ENCODE measurements around the gene STX12.
"Not testable (repeated sequence)": the region's sequence is repeated elsewhere in the genome, so short reads cannot be mapped to it uniquely, and the experiment has no call there.

Gene STX12

GRCh38 chr1:27776276-27776675 is 3.3 kb downstream of the STX12 start:
- peaks cover 0 to 16% of the 10 kb centered on the region in 2 donors for H3K4me1 ChIP-seq (ENCODE audit: control insufficient read depth in 1 of 2, insufficient read depth in 2 of 2, low read length in 2 of 2)
- H3K36me3 ChIP-seq (ENCODE audit: control insufficient read depth in 1 of 2, insufficient read depth in 2 of 2, low read length in 2 of 2); H3K4me3 ChIP-seq (ENCODE audit: low read depth in 1 of 2, low read length in 2 of 2); H3K9me3 ChIP-seq (ENCODE audit: control insufficient read depth in 1 of 2, low read length in 2 of 2); H3K27me3 ChIP-seq (ENCODE audit: low read depth, low read length); H3K27ac ChIP-seq (ENCODE audit: low read length): not testable (repeated sequence)

- Histone ChIP-seq H3K27ac (ENCODE audit: low read length) (no peak overlapping the region), H3K36me3 (ENCODE audit: control insufficient read depth in 1 of 2, insufficient read depth in 2 of 2, low read length in 2 of 2) (peaks cover 4 to 8% of the 10 kb centered on the region in 2 donors), H3K4me1 (ENCODE audit: control insufficient read depth in 1 of 2, insufficient read depth in 2 of 2, low read length in 2 of 2) (peaks cover 0 to 16% of the 10 kb centered on the region in 2 donors), H3K9me3 (ENCODE audit: control insufficient read depth in 1 of 2, low read length in 2 of 2) (no peaks in the 10 kb centered on the region), H3K27me3 (ENCODE audit: low read depth, low read length) (no peaks in the 10 kb centered on the region), H3K4me3 (ENCODE audit: low read depth in 1 of 2, low read length in 2 of 2) (no peak overlapping the region)
Observed at GRCh38 chr1:27778056-27778455, 5.0 kb downstream of the STX12 start.

GRCh38 chr1:27779122-27779521 is 6.1 kb downstream of the STX12 start:
- H3K27me3 ChIP-seq (ENCODE audit: low read depth, low read length) = no peaks in the 10 kb centered on the region
- H3K36me3 ChIP-seq (ENCODE audit: control insufficient read depth in 1 of 2, insufficient read depth in 2 of 2, low read length in 2 of 2) = peaks cover 0 to 4% of the 10 kb centered on the region in 2 donors
- H3K4me3 ChIP-seq (ENCODE audit: low read depth in 1 of 2, low read length in 2 of 2) = no peak overlapping the region
- H3K9me3 ChIP-seq (ENCODE audit: control insufficient read depth in 1 of 2, low read length in 2 of 2) = no peaks in the 10 kb centered on the region
- H3K27ac ChIP-seq (ENCODE audit: low read length) = no peak overlapping the region
- peaks cover 0 to 18% of the 10 kb centered on the region in 2 donors for H3K4me1 ChIP-seq (ENCODE audit: control insufficient read depth in 1 of 2, insufficient read depth in 2 of 2, low read length in 2 of 2)

GRCh38 chr1:27782950-27783349 is 9.9 kb downstream of the STX12 start:
- no peak overlapping the region for H3K27ac ChIP-seq (ENCODE audit: low read length)
- no peaks in the 10 kb centered on the region for H3K36me3 ChIP-seq (ENCODE audit: control insufficient read depth in 1 of 2, insufficient read depth in 2 of 2, low read length in 2 of 2)
- H3K27me3 ChIP-seq (ENCODE audit: low read depth, low read length) = no peaks in the 10 kb centered on the region
- no peaks in the 10 kb centered on the region for H3K9me3 ChIP-seq (ENCODE audit: control insufficient read depth in 1 of 2, low read length in 2 of 2)
- H3K4me1 ChIP-seq (ENCODE audit: control insufficient read depth in 1 of 2, insufficient read depth in 2 of 2, low read length in 2 of 2) = peaks cover 1 to 4% of the 10 kb centered on the region in 2 donors
- H3K4me3 ChIP-seq (ENCODE audit: low read depth in 1 of 2, low read length in 2 of 2) = no peak overlapping the region

GRCh38 chr1:27784700-27785099 is 11.7 kb downstream of the STX12 start:
- H3K4me3 ChIP-seq (ENCODE audit: low read depth in 1 of 2, low read length in 2 of 2) = no peak overlapping the region
- no peaks in the 10 kb centered on the region for H3K27me3 ChIP-seq (ENCODE audit: low read depth, low read length)
- H3K4me1 ChIP-seq (ENCODE audit: control insufficient read depth in 1 of 2, insufficient read depth in 2 of 2, low read length in 2 of 2) = peaks cover 7 to 11% of the 10 kb centered on the region in 2 donors
- H3K27ac ChIP-seq (ENCODE audit: low read length) = no peak overlapping the region
- H3K36me3 ChIP-seq (ENCODE audit: control insufficient read depth in 1 of 2, insufficient read depth in 2 of 2, low read length in 2 of 2) = peaks cover 0 to under 1% of the 10 kb centered on the region in 2 donors
- H3K9me3 ChIP-seq (ENCODE audit: control insufficient read depth in 1 of 2, low read length in 2 of 2) = no peaks in the 10 kb centered on the region

GRCh38 chr1:27785781-27786455 is 12.9 kb downstream of the STX12 start:
- Histone ChIP-seq H3K36me3 (ENCODE audit: control insufficient read depth in 1 of 2, insufficient read depth in 2 of 2, low read length in 2 of 2) (peaks cover 0 to 9% of the 10 kb centered on the region in 2 donors), H3K4me3 (ENCODE audit: low read depth in 1 of 2, low read length in 2 of 2) (no peak overlapping the region), H3K27me3 (ENCODE audit: low read depth, low read length) (no peaks in the 10 kb centered on the region), H3K27ac (ENCODE audit: low read length) (peak overlapping the region; percentile 34), H3K9me3 (ENCODE audit: control insufficient read depth in 1 of 2, low read length in 2 of 2) (no peaks in the 10 kb centered on the region), H3K4me1 (ENCODE audit: control insufficient read depth in 1 of 2, insufficient read depth in 2 of 2, low read length in 2 of 2) (peaks cover 7 to 11% of the 10 kb centered on the region in 2 donors)

GRCh38 chr1:27787895-27788294 is 14.9 kb downstream of the STX12 start:
- peak overlapping the region; percentile 14 for H3K27ac ChIP-seq (ENCODE audit: low read length)
- no peaks in the 10 kb centered on the region for H3K9me3 ChIP-seq (ENCODE audit: control insufficient read depth in 1 of 2, low read length in 2 of 2)
- peaks cover 5 to 20% of the 10 kb centered on the region in 2 donors for H3K36me3 ChIP-seq (ENCODE audit: control insufficient read depth in 1 of 2, insufficient read depth in 2 of 2, low read length in 2 of 2)
- peaks cover 7 to 11% of the 10 kb centered on the region in 2 donors for H3K4me1 ChIP-seq (ENCODE audit: control insufficient read depth in 1 of 2, insufficient read depth in 2 of 2, low read length in 2 of 2)
- H3K27me3 ChIP-seq (ENCODE audit: low read depth, low read length) = no peaks in the 10 kb centered on the region
- H3K4me3 ChIP-seq (ENCODE audit: low read depth in 1 of 2, low read length in 2 of 2) = no peak overlapping the region

- peaks cover 13 to 34% of the 10 kb centered on the region in 2 donors for H3K36me3 ChIP-seq (ENCODE audit: control insufficient read depth in 1 of 2, insufficient read depth in 2 of 2, low read length in 2 of 2)
- no peak overlapping the region for H3K4me3 ChIP-seq (ENCODE audit: low read depth in 1 of 2, low read length in 2 of 2)
- no peaks in the 10 kb centered on the region for H3K27me3 ChIP-seq (ENCODE audit: low read depth, low read length)
- peaks cover 7% of the 10 kb centered on the region in 2 donors for H3K4me1 ChIP-seq (ENCODE audit: control insufficient read depth in 1 of 2, insufficient read depth in 2 of 2, low read length in 2 of 2)
- H3K9me3 ChIP-seq (ENCODE audit: control insufficient read depth in 1 of 2, low read length in 2 of 2) = no peaks in the 10 kb centered on the region
- H3K27ac ChIP-seq (ENCODE audit: low read length) = peak overlapping the region; percentile 19
Observed at GRCh38 chr1:27789540-27790041, 16.6 kb downstream of the STX12 start.

GRCh38 chr1:27790270-27790669 is 17.3 kb downstream of the STX12 start:
- H3K9me3 ChIP-seq (ENCODE audit: control insufficient read depth in 1 of 2, low read length in 2 of 2); H3K4me1 ChIP-seq (ENCODE audit: control insufficient read depth in 1 of 2, insufficient read depth in 2 of 2, low read length in 2 of 2); H3K27me3 ChIP-seq (ENCODE audit: low read depth, low read length); H3K4me3 ChIP-seq (ENCODE audit: low read depth in 1 of 2, low read length in 2 of 2); H3K27ac ChIP-seq (ENCODE audit: low read length): not testable (repeated sequence)
- peaks cover 18 to 41% of the 10 kb centered on the region in 2 donors for H3K36me3 ChIP-seq (ENCODE audit: control insufficient read depth in 1 of 2, insufficient read depth in 2 of 2, low read length in 2 of 2)

- Histone ChIP-seq H3K4me3 (ENCODE audit: low read depth in 1 of 2, low read length in 2 of 2) (no peak overlapping the region), H3K27me3 (ENCODE audit: low read depth, low read length) (no peaks in the 10 kb centered on the region), H3K9me3 (ENCODE audit: control insufficient read depth in 1 of 2, low read length in 2 of 2) (no peaks in the 10 kb centered on the region), H3K27ac (ENCODE audit: low read length) (no peak overlapping the region), H3K36me3 (ENCODE audit: control insufficient read depth in 1 of 2, insufficient read depth in 2 of 2, low read length in 2 of 2) (peaks cover 39 to 65% of the 10 kb centered on the region in 2 donors), H3K4me1 (ENCODE audit: control insufficient read depth in 1 of 2, insufficient read depth in 2 of 2, low read length in 2 of 2) (no peaks in the 10 kb centered on the region)
Observed at GRCh38 chr1:27795601-27796000, 22.6 kb downstream of the STX12 start.

- Histone ChIP-seq H3K4me1 (ENCODE audit: control insufficient read depth in 1 of 2, insufficient read depth in 2 of 2, low read length in 2 of 2) (no peaks in the 10 kb centered on the region), H3K4me3 (ENCODE audit: low read depth in 1 of 2, low read length in 2 of 2) (no peak overlapping the region), H3K36me3 (ENCODE audit: control insufficient read depth in 1 of 2, insufficient read depth in 2 of 2, low read length in 2 of 2) (peaks cover 26 to 60% of the 10 kb centered on the region in 2 donors), H3K27me3 (ENCODE audit: low read depth, low read length) (no peaks in the 10 kb centered on the region), H3K9me3 (ENCODE audit: control insufficient read depth in 1 of 2, low read length in 2 of 2) (no peaks in the 10 kb centered on the region), H3K27ac (ENCODE audit: low read length) (no peak overlapping the region)
Observed at GRCh38 chr1:27804791-27805190, 31.8 kb downstream of the STX12 start.

GRCh38 chr1:27806758-27807157 is 33.7 kb downstream of the STX12 start:
- Histone ChIP-seq H3K27me3 (ENCODE audit: low read depth, low read length) (no peaks in the 10 kb centered on the region), H3K9me3 (ENCODE audit: control insufficient read depth in 1 of 2, low read length in 2 of 2) (no peaks in the 10 kb centered on the region), H3K4me3 (ENCODE audit: low read depth in 1 of 2, low read length in 2 of 2) (no peak overlapping the region), H3K4me1 (ENCODE audit: control insufficient read depth in 1 of 2, insufficient read depth in 2 of 2, low read length in 2 of 2) (no peaks in the 10 kb centered on the region), H3K27ac (ENCODE audit: low read length) (no peak overlapping the region), H3K36me3 (ENCODE audit: control insufficient read depth in 1 of 2, insufficient read depth in 2 of 2, low read length in 2 of 2) (peaks cover 20 to 53% of the 10 kb centered on the region in 2 donors)

All from muscle layer of duodenum (tissue), 2 donors.